ENCODE data around the gene ABLIM2. TPM values are rescaled to one million over a fixed set of nuclear protein-coding genes. Genes with fewer than 3 reads are reported as not detected.

The ABLIM2 gene
- total and polyA plus RNA-seq, 2 of the 4 experiments (the other 2 are of a cell fraction): under 0.01 to 0.10 TPM

DNA sequence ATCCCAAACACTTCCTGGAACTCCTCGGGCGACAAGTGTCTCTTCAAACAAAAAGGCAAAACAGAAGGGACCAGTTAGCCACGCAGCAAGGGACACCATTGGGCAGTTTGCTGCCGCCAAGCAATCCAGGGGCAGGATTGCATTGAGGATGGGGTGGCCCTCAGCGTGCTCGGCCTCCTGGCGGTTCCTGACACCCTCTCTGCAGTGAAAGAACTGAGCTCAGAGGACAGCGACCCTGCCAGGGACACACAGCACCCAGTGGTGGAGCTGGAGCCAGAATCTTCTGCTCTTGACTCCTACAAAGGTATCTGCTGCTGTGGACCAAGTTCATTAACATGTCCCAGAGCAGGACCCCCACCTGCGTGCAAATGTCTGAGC is 191.6 kb downstream of the ABLIM2 start:
- Histone ChIP-seq H4K8ac (ENCODE audit: low read depth in 2 of 2, low read length in 2 of 2) (no peak overlapping the region), H3K23ac (ENCODE audit: low read depth, low read length) (no peak overlapping the region), H4K20me1 (ENCODE audit: insufficient read depth, low read length) (no peaks in the 10 kb centered on the region), H3K27ac (ENCODE audit: insufficient read depth, low read length) (no peak overlapping the region), H3K4me3 (ENCODE audit: insufficient read depth, low read depth, low read length) (no peak overlapping the region), H3K9me1 (ENCODE audit: insufficient read depth, low read length) (peaks cover 14% of the 10 kb centered on the region), H3K14ac (replicated peaks; ENCODE audit: low read depth, low read length) (no peak overlapping the region), H3K4me2 (ENCODE audit: low read depth, low read length) (no peak overlapping the region), H2AFZ (replicated peaks; ENCODE audit: low read length, poor library complexity) (no peak overlapping the region), H3K4ac (ENCODE audit: low read depth, low read length) (no peak overlapping the region), H2AK5ac (ENCODE audit: low read depth, low read length) (peak overlapping the region; percentile 55; the same call in 1 of the 2 replicates), H4K5ac (ENCODE audit: low read depth, low read length) (no peak overlapping the region), H2BK120ac (ENCODE audit: low read depth, low read length) (no peak overlapping the region), H3K36me3 (ENCODE audit: control insufficient read depth, insufficient read depth, low read length) (no peaks in the 10 kb centered on the region), H2BK5ac (ENCODE audit: low read depth, low read length, poor library complexity, severe bottlenecking) (no peak overlapping the region), H2BK15ac (ENCODE audit: low read depth, low read length) (no peak overlapping the region), H3K18ac (ENCODE audit: low read depth, low read length) (no peak overlapping the region), H3K56ac (ENCODE audit: extremely low read depth, insufficient read depth, low read length) (no peak overlapping the region), H3K4me1 (ENCODE audit: control insufficient read depth, insufficient read depth, low read length) (peaks cover 27% of the 10 kb centered on the region), H3K27me3 (ENCODE audit: control insufficient read depth, insufficient read depth, low read length) (peaks cover 2% of the 10 kb centered on the region; the same call in 1 of the 2 replicates), H2AK9ac (replicated peaks; ENCODE audit: low read depth, low read length, poor library complexity) (no peak overlapping the region), H3K9ac (ENCODE audit: low read depth, low read length) (no peak overlapping the region), H4K91ac (ENCODE audit: insufficient read depth, low read depth, low read length) (no peak overlapping the region), H3K79me1 (ENCODE audit: low read depth in 1 of 2, low read length in 2 of 2) (peaks cover 4 to 9% of the 10 kb centered on the region in 2 experiments; a peak in 1 of 4 replicates), H3K9me3 (ENCODE audit: control insufficient read depth, insufficient read depth, low read length) (no peaks in the 10 kb centered on the region), H2BK20ac (ENCODE audit: low read depth, low read length) (no peak overlapping the region)
- ChIA-PET POLR2A (ENCODE audit: unreplicated experiment) (no interaction called here), CTCF (no interaction called here)
- intact Hi-C loops (cut with micrococcal nuclease) (no loop called here), in situ Hi-C loops (cut with MboI; ENCODE audit: low sequenced_read_pairs) (no loop called here), dilution Hi-C loops (cut with HindIII; ENCODE audit: low sequenced_read_pairs, unreplicated experiment) (no loop called here)
- no TSS peak for BruUV-seq (replicated peaks)
- DNase-seq: no peak
- TF ChIP-seq SMC3 (IDR thresholded peaks at IDR 0.05; ENCODE audit: low read depth, low read length) (no peak), CHD1 (IDR thresholded peaks at IDR 0.05; ENCODE audit: low read depth, low read length) (no peak), FOS (IDR thresholded peaks at IDR 0.05; ENCODE audit: low read depth, low read length) (no peak), NFE2L2 (IDR thresholded peaks at IDR 0.05; ENCODE audit: low read depth, low read length) (no peak), RFX5 (IDR thresholded peaks at IDR 0.05; ENCODE audit: low read depth, low read length) (no peak), MAZ (IDR thresholded peaks at IDR 0.05; ENCODE audit: borderline replicate concordance, low read depth, low read length) (no peak), POLR2A (IDR thresholded peaks at IDR 0.05; ENCODE audit: low read depth, low read length) (no peak), MAFK (IDR thresholded peaks at IDR 0.05; ENCODE audit: low read depth, low read length) (no peak), MXI1 (IDR thresholded peaks at IDR 0.05; ENCODE audit: borderline replicate concordance, low read depth, low read length) (no peak), BHLHE40 (IDR thresholded peaks at IDR 0.05; ENCODE audit: low read depth, low read length) (no peak), CEBPB (IDR thresholded peaks at IDR 0.05; ENCODE audit: low read depth, low read length) (no peak), RCOR1 (IDR thresholded peaks at IDR 0.05; ENCODE audit: insufficient replicate concordance, low read length) (no peak), RAD21 (IDR thresholded peaks at IDR 0.05; ENCODE audit: low read length) (no peak)
- TF ChIP-seq, protein P1, sequence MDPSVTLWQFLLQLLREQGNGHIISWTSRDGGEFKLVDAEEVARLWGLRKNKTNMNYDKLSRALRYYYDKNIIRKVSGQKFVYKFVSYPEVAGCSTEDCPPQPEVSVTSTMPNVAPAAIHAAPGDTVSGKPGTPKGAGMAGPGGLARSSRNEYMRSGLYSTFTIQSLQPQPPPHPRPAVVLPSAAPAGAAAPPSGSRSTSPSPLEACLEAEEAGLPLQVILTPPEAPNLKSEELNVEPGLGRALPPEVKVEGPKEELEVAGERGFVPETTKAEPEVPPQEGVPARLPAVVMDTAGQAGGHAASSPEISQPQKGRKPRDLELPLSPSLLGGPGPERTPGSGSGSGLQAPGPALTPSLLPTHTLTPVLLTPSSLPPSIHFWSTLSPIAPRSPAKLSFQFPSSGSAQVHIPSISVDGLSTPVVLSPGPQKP (IDR thresholded peaks at IDR 0.05; ENCODE audit: borderline replicate concordance, low read depth, low read length): no peak
- TF ChIP-seq, protein P2, sequence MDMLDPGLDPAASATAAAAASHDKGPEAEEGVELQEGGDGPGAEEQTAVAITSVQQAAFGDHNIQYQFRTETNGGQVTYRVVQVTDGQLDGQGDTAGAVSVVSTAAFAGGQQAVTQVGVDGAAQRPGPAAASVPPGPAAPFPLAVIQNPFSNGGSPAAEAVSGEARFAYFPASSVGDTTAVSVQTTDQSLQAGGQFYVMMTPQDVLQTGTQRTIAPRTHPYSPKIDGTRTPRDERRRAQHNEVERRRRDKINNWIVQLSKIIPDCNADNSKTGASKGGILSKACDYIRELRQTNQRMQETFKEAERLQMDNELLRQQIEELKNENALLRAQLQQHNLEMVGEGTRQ (IDR thresholded peaks at IDR 0.05; ENCODE audit: low read depth, low read length): no peak
- TF ChIP-seq, protein P3, sequence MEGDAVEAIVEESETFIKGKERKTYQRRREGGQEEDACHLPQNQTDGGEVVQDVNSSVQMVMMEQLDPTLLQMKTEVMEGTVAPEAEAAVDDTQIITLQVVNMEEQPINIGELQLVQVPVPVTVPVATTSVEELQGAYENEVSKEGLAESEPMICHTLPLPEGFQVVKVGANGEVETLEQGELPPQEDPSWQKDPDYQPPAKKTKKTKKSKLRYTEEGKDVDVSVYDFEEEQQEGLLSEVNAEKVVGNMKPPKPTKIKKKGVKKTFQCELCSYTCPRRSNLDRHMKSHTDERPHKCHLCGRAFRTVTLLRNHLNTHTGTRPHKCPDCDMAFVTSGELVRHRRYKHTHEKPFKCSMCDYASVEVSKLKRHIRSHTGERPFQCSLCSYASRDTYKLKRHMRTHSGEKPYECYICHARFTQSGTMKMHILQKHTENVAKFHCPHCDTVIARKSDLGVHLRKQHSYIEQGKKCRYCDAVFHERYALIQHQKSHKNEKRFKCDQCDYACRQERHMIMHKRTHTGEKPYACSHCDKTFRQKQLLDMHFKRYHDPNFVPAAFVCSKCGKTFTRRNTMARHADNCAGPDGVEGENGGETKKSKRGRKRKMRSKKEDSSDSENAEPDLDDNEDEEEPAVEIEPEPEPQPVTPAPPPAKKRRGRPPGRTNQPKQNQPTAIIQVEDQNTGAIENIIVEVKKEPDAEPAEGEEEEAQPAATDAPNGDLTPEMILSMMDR (conservative IDR thresholded peaks at IDR 0.05; ENCODE audit: low read depth, low read length): no peak
- ATAC-seq (ENCODE audit: low read depth): no peak
- 100% methylated on average over 5 of the region's 9 CpGs; no CpG with 5 or more reads in 1 of the 2 experiments for WGBS, 2 experiments (ENCODE audit: extremely low coverage in 2 of 2, insufficient read length in 1 of 2)
